Hair follicular keratinocyte (primary cell): ENCODE results near the gene GALK2. TPM values are rescaled to one million over a fixed set of nuclear protein-coding genes. Genes with fewer than 3 reads are reported as not detected.

Experiments
- total RNA-seq: library from RNA; depleted of rRNA; stranded (reverse); fragments of >200 nt; gene quantifications from 2 replicates; pipeline ENCODE4 v1.2.3, GENCODE V29; 2015

The GALK2 gene
- total RNA-seq, result 33.3 and 42.3 TPM in 2 replicates

GRCh38 chr15:49169880-49170597, at the start of gene GALK2:
GALK2 (plus strand) TSS chr15:49170247; CDS start chr15:49170323, 76 bp downstream.

DNA sequence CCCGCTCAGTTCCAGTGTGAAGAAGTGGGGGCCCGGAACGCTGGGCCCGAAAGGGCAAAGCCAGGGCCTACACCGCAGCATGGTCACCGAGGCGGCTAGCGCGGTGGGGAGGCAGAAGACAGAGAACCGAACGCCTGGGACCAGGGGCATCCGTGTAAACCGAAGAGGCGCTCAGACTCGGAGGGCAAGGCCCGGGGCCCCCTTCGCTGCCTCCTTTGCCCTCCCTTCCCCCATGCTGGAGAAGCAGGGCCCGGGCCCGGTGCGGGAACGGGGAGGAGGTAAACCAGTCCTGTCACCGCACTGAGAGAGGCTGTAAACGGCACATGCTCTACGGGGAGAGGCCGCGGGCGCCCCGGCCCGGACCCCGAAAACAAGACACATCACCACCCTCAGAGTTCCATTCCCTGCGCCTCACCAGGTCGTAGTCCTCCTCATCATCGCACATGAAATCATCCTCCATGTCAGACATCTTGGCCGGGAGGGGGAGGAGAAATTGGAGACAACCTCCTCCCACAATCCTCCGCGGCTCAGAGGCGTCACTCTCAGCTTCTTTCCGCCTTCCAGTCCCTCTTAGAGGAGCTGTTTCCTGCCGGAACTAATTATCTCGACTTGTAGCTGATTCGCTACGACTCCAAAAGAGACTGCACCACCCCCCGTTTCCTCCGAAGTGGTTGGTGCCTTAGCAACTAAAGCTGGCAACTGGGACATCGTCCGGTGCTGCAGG, 14.8 kb upstream of the GALK2 start, which contains the start of gene COPS2:
Gene COPS2 (minus strand): TSS at position 490 of the 724 bp plus-strand sequence. CDS start 21 bp downstream, at position 469.

Other genes starting within 250 kb of the GALK2 start
- gene SHC4, start 206.3 kb upstream of the GALK2 start, total RNA-seq, result 0.04 and 0.31 TPM in 2 replicates
- gene SECISBP2L, start 123.8 kb upstream of the GALK2 start, total RNA-seq, result 6.0 and 9.7 TPM in 2 replicates
- 35.8 and 38.8 TPM in 2 replicates for gene COPS2, start 14.6 kb upstream of the GALK2 start, total RNA-seq